Loucy (cell line): ENCODE results near the gene FAM81A.

Source experiments
- CTCF ChIP-seq: fragments of 200-600 bp; sonication (generic); conservative IDR thresholded peaks from 2 replicates; pipeline ENCODE4 v1.5.1; 2014; ENCODE audit warnings: mild to moderate bottlenecking, antibody characterized with exemption, low read length
- EZH2phosphoT487 ChIP-seq: fragments of 200-600 bp; IDR thresholded peaks from 2 replicates; pipeline ENCODE4 v1.6.1; 2018; ENCODE audit warnings: antibody characterized with exemption, mild to moderate bottlenecking, moderate library complexity, borderline replicate concordance

GRCh38 chr15:59557581-59557980 lies 119.6 kb downstream of the FAM81A start:
- TF ChIP-seq CTCF (no peak), EZH2phosphoT487 (no peak)
